Gastrocnemius medialis (tissue), 4 donors: ENCODE data around the gene BRSK1. TPM values are rescaled to one million over a fixed set of nuclear protein-coding genes. Genes with fewer than 3 reads are reported as not detected.

Experiments
- ATAC-seq, 2 donors: fragments of 150-250 bp; one replicate each; pipeline ENCODE4 v1.9.1; 2016
- DNase-seq, 2 donors: peaks; one replicate each; pipeline ENCODE4 v3.0.0-alpha.2; 2019
- H3K27ac ChIP-seq, 4 donors: fragments of 200-600 bp; sonication (generic); 1 replicate in 1 of 4; 2 replicates in 3 of 4; pipeline ENCODE4 v1.5.1; 2016 to 2018; ENCODE audit warnings: mild to moderate bottlenecking in 2 of 4, moderate library complexity in 1 of 4
- H3K27me3 ChIP-seq, 3 donors: fragments of 200-600 bp; sonication (generic) in 2 of 3; 1 replicate in 1 of 3; 2 replicates in 2 of 3; pipeline versions ENCODE4 v1.5.1 to v1.6.0; 2016 to 2019; ENCODE audit warnings: mild to moderate bottlenecking in 1 of 3, moderate library complexity in 1 of 3
- H3K36me3 ChIP-seq, 2 donors: fragments of 200-600 bp; sonication (generic) in 1 of 2; one replicate each; pipeline ENCODE4 v1.5.1; 2017 to 2018
- H3K4me1 ChIP-seq, 2 donors: fragments of 200-600 bp; sonication (generic) in 1 of 2; one replicate each; pipeline ENCODE4 v1.5.1; 2016 to 2017; ENCODE audit warnings: mild to moderate bottlenecking in 2 of 2
- H3K4me3 ChIP-seq, 4 donors: fragments of 200-600 bp; sonication (generic) in 3 of 4; 1 replicate in 1 of 4; 2 replicates in 3 of 4; pipeline ENCODE4 v1.5.1; 2016 to 2019; ENCODE audit warnings: mild to moderate bottlenecking in 2 of 4
- H3K9me3 ChIP-seq, 3 donors: fragments of 200-600 bp; sonication (generic) in 2 of 3; 1 replicate in 1 of 3; 2 replicates in 2 of 3; pipeline ENCODE4 v1.5.1; 2016 to 2019
- POLR2A ChIP-seq, 2 donors: fragments of 450-650 bp; IDR thresholded peaks; one replicate each; pipeline ENCODE4 v1.6.1; 2017; ENCODE audit warnings: antibody characterized with exemption in 2 of 2, mild to moderate bottlenecking in 2 of 2, moderate library complexity in 2 of 2
- in situ Hi-C, 4 donors: fragments of 200-750 bp; cut with MboI; loops; one replicate each; pipeline versions ENCODE4 v1.15.0 to v1.8.0; 2017; ENCODE audit warnings: low sequenced_read_pairs in 4 of 4
- intact Hi-C: fragments of 100-400 bp; cut with DNase I; formaldehyde crosslinking; loops from one replicate; pipeline ENCODE4 v1.15.1; 2023; ENCODE audit warnings: low total_unique reads
- total RNA-seq, 4 donors: library from RNA; depleted of rRNA; stranded (reverse); fragments of >200 nt; gene quantifications; one replicate each; pipeline versions ENCODE4 v1.1.0 to v1.2.3, GENCODE V29; 2016
- TF ChIP-seq, protein P1 (sequence below), 5 experiments: fragments of 450-650 bp in 3 of 5; fragments of 200-600 bp in 2 of 5; sonication (generic) in 2 of 5; IDR thresholded peaks in 4 of 5; conservative IDR thresholded peaks in 1 of 5; 1 replicate in 4 of 5; 2 replicates in 1 of 5; pipeline ENCODE4 v1.5.1; 2016 to 2019; ENCODE audit warnings: antibody characterized with exemption in 5 of 5, mild to moderate bottlenecking in 3 of 5, moderate library complexity in 3 of 5

The BRSK1 gene
- total RNA-seq, 4 donors from 2014 or later = not detected

GRCh38 chr19:55314396-55314795 is 30.6 kb downstream of the BRSK1 start:
- no peak for TF ChIP-seq POLR2A (IDR thresholded peaks at IDR 0.05)
- TF ChIP-seq, protein P1, sequence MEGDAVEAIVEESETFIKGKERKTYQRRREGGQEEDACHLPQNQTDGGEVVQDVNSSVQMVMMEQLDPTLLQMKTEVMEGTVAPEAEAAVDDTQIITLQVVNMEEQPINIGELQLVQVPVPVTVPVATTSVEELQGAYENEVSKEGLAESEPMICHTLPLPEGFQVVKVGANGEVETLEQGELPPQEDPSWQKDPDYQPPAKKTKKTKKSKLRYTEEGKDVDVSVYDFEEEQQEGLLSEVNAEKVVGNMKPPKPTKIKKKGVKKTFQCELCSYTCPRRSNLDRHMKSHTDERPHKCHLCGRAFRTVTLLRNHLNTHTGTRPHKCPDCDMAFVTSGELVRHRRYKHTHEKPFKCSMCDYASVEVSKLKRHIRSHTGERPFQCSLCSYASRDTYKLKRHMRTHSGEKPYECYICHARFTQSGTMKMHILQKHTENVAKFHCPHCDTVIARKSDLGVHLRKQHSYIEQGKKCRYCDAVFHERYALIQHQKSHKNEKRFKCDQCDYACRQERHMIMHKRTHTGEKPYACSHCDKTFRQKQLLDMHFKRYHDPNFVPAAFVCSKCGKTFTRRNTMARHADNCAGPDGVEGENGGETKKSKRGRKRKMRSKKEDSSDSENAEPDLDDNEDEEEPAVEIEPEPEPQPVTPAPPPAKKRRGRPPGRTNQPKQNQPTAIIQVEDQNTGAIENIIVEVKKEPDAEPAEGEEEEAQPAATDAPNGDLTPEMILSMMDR (IDR thresholded peaks at IDR 0.05 in 4 of 5, conservative IDR thresholded peaks at IDR 0.05 in 1 of 5) = no peak
- no peaks in the 10 kb centered on the region for H3K36me3 ChIP-seq
- intact Hi-C loops (no loop called here), in situ Hi-C loops (no loop called here)
- H3K27ac ChIP-seq = no peak overlapping the region
- no peaks in the 10 kb centered on the region for H3K4me1 ChIP-seq
- ATAC-seq (no peak), DNase-seq (no peak)
- no peak overlapping the region for H3K4me3 ChIP-seq
- H3K27me3 ChIP-seq = no peaks in the 10 kb centered on the region
- no peaks in the 10 kb centered on the region for H3K9me3 ChIP-seq

DNA sequence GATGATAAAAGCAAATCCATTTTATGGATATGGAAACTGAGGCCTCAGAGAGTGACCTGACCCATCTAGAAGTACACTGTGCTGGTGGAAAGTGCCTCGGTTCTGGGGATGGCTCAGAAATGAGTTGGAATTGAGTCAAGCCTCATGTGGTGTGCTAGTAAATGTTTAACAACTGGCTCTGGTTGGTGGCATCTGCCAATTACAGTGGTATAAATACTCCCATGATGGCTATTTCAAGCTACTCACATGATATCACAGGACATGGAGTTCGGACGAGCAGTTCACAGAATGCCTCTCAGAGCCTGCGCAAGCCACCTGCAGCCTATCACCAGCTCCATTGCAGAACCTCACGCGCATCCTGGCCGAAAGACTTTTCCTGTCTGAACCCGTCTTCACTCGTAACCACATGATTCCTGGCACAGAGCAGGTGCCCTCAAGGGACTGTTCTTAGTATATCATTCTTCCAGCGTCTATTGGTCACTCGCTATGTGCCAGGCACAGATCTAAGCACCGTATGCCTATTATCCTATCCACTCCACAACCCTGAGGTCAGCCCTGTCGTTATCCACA is 32.2 kb downstream of the BRSK1 start:
- no peak overlapping the region for H3K4me3 ChIP-seq
- no peaks in the 10 kb centered on the region for H3K27me3 ChIP-seq
- DNase-seq (no peak), ATAC-seq (no peak)
- H3K27ac ChIP-seq = no peak overlapping the region
- TF ChIP-seq, protein P1 (IDR thresholded peaks at IDR 0.05 in 4 of 5, conservative IDR thresholded peaks at IDR 0.05 in 1 of 5) = no peak
- H3K36me3 ChIP-seq = no peaks in the 10 kb centered on the region
- H3K9me3 ChIP-seq = no peaks in the 10 kb centered on the region
- H3K4me1 ChIP-seq = no peaks in the 10 kb centered on the region
- in situ Hi-C loops = no loop called here
- intact Hi-C loops = no loop called here

- in situ Hi-C loops = no loop called here
- Histone ChIP-seq H3K4me3 (no peak overlapping the region), H3K27ac (no peak overlapping the region), H3K4me1 (no peaks in the 10 kb centered on the region), H3K9me3 (no peaks in the 10 kb centered on the region), H3K27me3 (no peaks in the 10 kb centered on the region), H3K36me3 (no peaks in the 10 kb centered on the region)
- ATAC-seq (no peak), DNase-seq (no peak)
- intact Hi-C loops = no loop called here
- no peak for TF ChIP-seq POLR2A (IDR thresholded peaks at IDR 0.05)
- TF ChIP-seq, protein P1 (IDR thresholded peaks at IDR 0.05 in 4 of 5, conservative IDR thresholded peaks at IDR 0.05 in 1 of 5) = no peak
Observed at GRCh38 chr19:55316646-55317045, 32.8 kb downstream of the BRSK1 start.

- no peaks in the 10 kb centered on the region for H3K36me3 ChIP-seq
- ATAC-seq (no peak), DNase-seq (no peak)
- intact Hi-C loops (no loop called here), in situ Hi-C loops (no loop called here)
- H3K4me3 ChIP-seq = no peak overlapping the region
- no peak overlapping the region for H3K27ac ChIP-seq
- no peaks in the 10 kb centered on the region for H3K9me3 ChIP-seq
- no peaks in the 10 kb centered on the region for H3K27me3 ChIP-seq
- TF ChIP-seq POLR2A (IDR thresholded peaks at IDR 0.05) = no peak
- TF ChIP-seq, protein P1 (IDR thresholded peaks at IDR 0.05 in 4 of 5, conservative IDR thresholded peaks at IDR 0.05 in 1 of 5) = no peak
- no peaks in the 10 kb centered on the region for H3K4me1 ChIP-seq
Observed at GRCh38 chr19:55319785-55320184, 36.0 kb downstream of the BRSK1 start.

GRCh38 chr19:55320844-55321419 is 37.1 kb downstream of the BRSK1 start:
- in situ Hi-C loops (no loop called here), intact Hi-C loops (no loop called here)
- DNase-seq (no peak), ATAC-seq (no peak)
- no peak for TF ChIP-seq POLR2A (IDR thresholded peaks at IDR 0.05)
- TF ChIP-seq, protein P1 (IDR thresholded peaks at IDR 0.05 in 4 of 5, conservative IDR thresholded peaks at IDR 0.05 in 1 of 5) = no peak
- Histone ChIP-seq H3K27ac (no peak overlapping the region), H3K27me3 (no peaks in the 10 kb centered on the region), H3K36me3 (no peaks in the 10 kb centered on the region), H3K4me3 (no peak overlapping the region), H3K9me3 (no peaks in the 10 kb centered on the region), H3K4me1 (no peaks in the 10 kb centered on the region)
